ENCODE measurements around the gene RPS21. TPM values are rescaled to one million over a fixed set of nuclear protein-coding genes. Genes with fewer than 3 reads are reported as not detected.

RPS21 gene
- 1,471 and 1,737 TPM in 2 replicates for total RNA-seq

- DNase-seq (ENCODE audit: low read depth), result peak; percentile 78
- Histone ChIP-seq H3K27me3 (ENCODE audit: control insufficient read depth, insufficient read depth, low read length) (no peaks in the 10 kb centered on the region), H3K36me3 (ENCODE audit: control insufficient read depth, insufficient read depth, low read length) (peaks cover 17% of the 10 kb centered on the region), H3K4me3 (ENCODE audit: low read depth, low read length) (peak within 1 kb of the TSS; percentile 97)
- FAIRE-seq, result no peak
- TF ChIP-seq CTCF (IDR thresholded peaks at IDR 0.05; ENCODE audit: insufficient read depth, low read length, severe bottlenecking), result peak; percentile 12
Measured at GRCh38 chr20:62386383-62387218, at the start of gene RPS21. Gene RPS21, plus strand, starts transcription at chr20:62387103. Its CDS starts 236 bp downstream, at chr20:62387339.

- Histone ChIP-seq H3K27me3 (ENCODE audit: control insufficient read depth, insufficient read depth, low read length) (no peaks in the 10 kb centered on the region), H3K4me3 (ENCODE audit: low read depth, low read length) (no peak overlapping the region), H3K36me3 (ENCODE audit: control insufficient read depth, insufficient read depth, low read length) (peaks cover 44% of the 10 kb centered on the region)
- FAIRE-seq, result no peak
- no peak for DNase-seq (ENCODE audit: low read depth)
- no peak for TF ChIP-seq CTCF (IDR thresholded peaks at IDR 0.05; ENCODE audit: insufficient read depth, low read length, severe bottlenecking)
Measured at GRCh38 chr20:62337558-62338293, 49.2 kb upstream of the RPS21 start.

GRCh38 chr20:62338294-62338620 lies 48.6 kb upstream of the RPS21 start:
- peaks cover 41% of the 10 kb centered on the region for H3K36me3 ChIP-seq (ENCODE audit: control insufficient read depth, insufficient read depth, low read length)

GRCh38 chr20:62339647-62340062 lies 47.2 kb upstream of the RPS21 start:
- DNase-seq (ENCODE audit: low read depth) (peak; percentile 38), FAIRE-seq (no peak)
- no peak for TF ChIP-seq CTCF (IDR thresholded peaks at IDR 0.05; ENCODE audit: insufficient read depth, low read length, severe bottlenecking)
- H3K36me3 ChIP-seq (ENCODE audit: control insufficient read depth, insufficient read depth, low read length), result peaks cover 36% of the 10 kb centered on the region
- no peak overlapping the region for H3K4me3 ChIP-seq (ENCODE audit: low read depth, low read length)
- no peaks in the 10 kb centered on the region for H3K27me3 ChIP-seq (ENCODE audit: control insufficient read depth, insufficient read depth, low read length)

More at GRCh38 chr20:62338294-62338620, 48.6 kb upstream of the RPS21 start:
- FAIRE-seq (no peak), DNase-seq (ENCODE audit: low read depth) (no peak)
- TF ChIP-seq CTCF (IDR thresholded peaks at IDR 0.05; ENCODE audit: insufficient read depth, low read length, severe bottlenecking), result no peak
- Histone ChIP-seq H3K27me3 (ENCODE audit: control insufficient read depth, insufficient read depth, low read length) (no peaks in the 10 kb centered on the region), H3K4me3 (ENCODE audit: low read depth, low read length) (no peak overlapping the region)

- TF ChIP-seq CTCF (IDR thresholded peaks at IDR 0.05; ENCODE audit: insufficient read depth, low read length, severe bottlenecking), result no peak
- DNase-seq (ENCODE audit: low read depth) (no peak), FAIRE-seq (no peak)
- Histone ChIP-seq H3K36me3 (ENCODE audit: control insufficient read depth, insufficient read depth, low read length) (peaks cover 41% of the 10 kb centered on the region), H3K4me3 (ENCODE audit: low read depth, low read length) (no peak overlapping the region), H3K27me3 (ENCODE audit: control insufficient read depth, insufficient read depth, low read length) (no peaks in the 10 kb centered on the region)
Measured at GRCh38 chr20:62342910-62343309, 44.0 kb upstream of the RPS21 start.

All from bronchial epithelial cell (primary cell).